GM21390 (cell line): ENCODE data around the gene RMDN3.
A peak's percentile ranks its signal among the peaks of the same experiment; 100 is the strongest.

Experiments used
- ATAC-seq: cut with Tn5 transposase; IDR thresholded peaks from one replicate; pipeline ENCODE4 v1.9.1; 2021; ENCODE audit not compliant: unreplicated experiment

The RMDN3 gene

DNA sequence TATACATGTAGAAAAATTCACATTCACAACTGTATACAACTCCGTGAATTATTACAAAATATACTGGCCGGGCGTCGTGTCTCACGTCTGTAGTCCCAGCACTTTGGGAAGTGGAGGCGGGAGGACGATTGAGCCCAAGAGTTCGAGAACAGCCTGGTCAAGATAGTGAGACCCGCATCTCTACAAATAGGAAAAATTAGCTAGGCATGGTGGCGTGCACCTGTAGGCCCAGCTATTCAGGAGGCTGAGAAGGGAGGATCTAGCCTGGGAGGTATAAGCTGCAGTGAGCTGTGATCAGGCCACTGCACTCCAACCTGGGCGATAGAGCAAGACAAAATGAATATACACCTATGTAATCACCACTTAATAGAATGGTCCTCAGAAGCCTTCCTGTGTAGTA is 58.8 kb downstream of the RMDN3 start:
- no peak for ATAC-seq

DNA sequence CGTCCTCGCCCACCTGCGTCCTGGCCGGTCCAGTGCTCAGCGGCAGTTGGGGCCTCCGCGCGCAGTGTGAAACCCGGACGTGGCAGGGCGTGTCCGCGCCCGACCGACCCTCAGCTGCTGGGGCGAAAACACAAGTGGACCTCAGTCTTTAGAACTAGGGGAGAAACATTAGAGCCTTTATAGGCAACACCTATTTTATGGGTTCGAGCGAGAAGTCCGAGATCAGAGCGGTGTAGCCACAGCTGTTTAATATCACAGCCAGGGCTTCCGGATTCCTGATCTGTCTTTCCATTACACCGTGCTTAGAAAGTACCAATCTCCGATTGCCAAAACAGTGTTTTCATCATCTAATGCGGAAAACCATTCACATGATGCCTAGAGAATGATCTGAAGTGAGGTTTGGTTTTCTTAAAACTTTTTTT is 59.6 kb downstream of the RMDN3 start:
- peak; percentile 31 for ATAC-seq

DNA sequence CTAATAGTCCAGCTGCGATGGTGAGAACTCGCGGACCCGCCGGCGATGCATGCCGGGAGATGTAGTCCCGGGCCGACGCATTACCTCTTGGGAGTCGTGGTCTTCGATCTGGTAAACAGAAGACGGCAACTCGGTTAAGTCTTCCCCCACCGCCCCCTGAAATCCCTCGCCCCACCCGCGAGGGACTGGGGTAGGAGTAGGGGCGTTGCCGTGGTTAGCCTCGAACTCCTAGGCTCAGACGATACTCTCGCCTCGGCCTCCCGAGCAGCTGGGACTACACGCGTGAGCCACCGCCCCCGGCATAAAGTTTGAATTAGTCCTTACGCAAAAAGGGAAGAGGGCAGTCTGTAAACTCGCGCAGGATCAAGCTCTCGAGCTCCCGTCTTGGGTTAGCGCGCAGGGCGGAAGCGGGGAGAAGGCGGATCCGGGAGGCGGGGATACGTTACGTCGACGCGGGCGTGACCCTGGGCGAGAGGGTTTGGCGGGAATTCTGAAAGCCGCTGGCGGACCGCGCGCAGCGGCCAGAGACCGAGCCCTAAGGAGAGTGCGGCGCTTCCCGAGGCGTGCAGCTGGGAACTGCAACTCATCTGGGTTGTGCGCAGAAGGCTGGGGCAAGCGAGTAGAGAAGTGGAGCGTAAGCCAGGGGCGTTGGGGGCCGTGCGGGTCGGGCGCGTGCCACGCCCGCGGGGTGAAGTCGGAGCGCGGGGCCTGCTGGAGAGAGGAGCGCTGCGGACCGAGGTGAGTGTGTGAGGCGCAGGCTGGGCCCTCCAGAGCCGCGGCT is 60.2 kb downstream of the RMDN3 start, which contains the start of gene RAD51:
RAD51 (plus strand) TSS at position 487 of the 781 bp plus-strand sequence. CDS start 3,585 bp downstream, outside the sequence.
- peak; percentile 83 for ATAC-seq

DNA sequence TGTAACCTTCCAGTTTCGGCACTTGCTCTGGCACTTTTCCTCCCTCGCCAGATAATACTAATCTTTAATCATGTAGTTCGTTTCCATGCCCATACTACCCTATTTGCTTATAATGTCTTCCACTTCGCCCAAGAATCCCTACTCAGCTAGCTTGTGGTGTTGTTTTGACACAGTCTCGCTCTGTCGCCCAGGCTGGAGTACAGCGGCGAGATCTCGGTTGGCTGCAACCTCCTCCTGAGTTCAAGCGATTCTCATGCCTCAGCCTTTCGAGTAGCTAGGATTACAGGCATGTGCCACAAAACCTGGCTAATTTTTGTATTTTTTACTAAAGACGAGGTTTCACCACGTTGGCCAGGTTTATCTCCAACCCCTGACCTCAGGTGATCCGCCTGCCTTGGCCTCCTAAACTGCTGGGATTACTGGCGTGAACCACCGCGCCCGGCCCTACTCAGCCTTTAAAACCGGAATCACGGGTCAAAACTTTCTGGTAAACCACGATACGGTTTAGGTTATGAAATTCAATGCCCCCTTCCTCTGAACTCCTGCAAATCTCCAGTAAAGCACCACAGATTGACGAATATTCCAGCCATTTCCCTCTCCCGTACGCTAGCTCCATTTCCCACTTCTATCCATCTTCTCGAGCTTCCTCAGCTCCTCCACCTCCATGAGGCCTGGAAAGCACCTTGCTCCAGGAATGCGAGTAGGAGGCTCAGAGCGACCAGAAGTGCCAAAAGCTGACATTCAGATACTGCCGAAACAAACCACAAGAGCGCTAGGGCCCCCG is 61.0 kb downstream of the RMDN3 start:
- ATAC-seq, result peak; percentile 13

DNA sequence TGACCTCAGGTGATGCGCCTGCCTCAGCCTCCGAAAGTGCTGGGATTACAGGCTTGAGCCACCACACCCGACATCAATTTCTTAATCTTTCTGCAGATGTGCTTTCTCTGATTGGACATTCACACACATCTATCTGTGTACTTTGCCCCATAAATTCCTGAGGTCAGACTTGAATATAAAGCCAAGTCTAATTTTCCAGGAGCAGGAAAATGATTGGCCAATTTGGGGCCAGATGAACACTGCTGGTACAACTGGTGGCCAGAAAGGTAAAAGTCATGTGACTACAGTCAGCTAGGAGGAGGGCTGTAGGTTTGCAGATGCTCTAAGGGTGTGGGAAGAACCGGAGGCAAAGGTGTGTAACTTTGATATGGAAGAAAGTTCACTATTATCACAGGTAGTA is 63.3 kb downstream of the RMDN3 start:
- no peak for ATAC-seq

DNA sequence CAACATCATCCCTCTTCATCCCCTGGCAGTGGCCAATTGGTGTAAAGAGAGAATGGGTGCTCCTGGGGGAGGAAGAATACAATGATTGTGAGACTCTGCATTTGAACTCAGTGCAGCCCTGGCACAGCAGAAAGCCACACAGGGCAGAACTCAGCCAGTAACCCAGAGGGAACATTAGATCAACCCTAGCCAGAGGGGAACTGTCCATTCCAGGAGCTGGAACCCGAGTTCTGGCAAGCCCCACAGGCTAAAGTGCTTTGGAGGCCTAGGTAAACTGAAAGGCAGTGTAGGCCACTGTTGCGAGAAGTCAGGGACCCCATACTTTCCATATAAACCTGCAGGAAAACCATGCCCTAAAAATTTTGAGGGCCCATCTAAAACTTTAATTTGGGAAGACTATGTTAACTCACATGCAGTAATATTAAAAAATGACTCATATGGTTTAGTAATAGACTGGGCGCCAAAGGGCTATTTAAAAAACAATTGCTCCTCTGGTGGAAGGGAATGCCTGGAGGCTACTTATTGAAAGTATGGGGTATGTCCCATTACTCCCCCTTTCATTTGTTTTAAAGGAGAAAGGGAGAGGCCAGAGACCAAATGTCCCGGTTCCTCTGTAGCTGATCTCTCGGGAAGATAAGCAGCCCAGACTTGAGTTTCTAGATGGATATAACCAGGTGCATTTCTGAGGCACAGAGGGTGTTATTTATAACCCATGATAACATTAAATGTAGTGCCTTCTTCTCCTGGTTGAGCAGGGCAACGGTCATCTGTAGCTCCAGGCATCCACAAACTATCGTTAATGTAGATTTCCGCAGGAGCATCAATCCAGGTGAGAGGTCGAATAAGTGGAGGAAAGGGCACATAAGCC is 65.9 kb downstream of the RMDN3 start:
- no peak for ATAC-seq
